DMS114 treated with DMSO at 0.1 percent for 48 hours (cell line): ENCODE data around the gene LRSAM1.

ENCODE experiments used
- DNase-seq: peaks from one replicate; lab custom pipeline; 2025; ENCODE audit not compliant: unreplicated experiment; lab: John Stamatoyannopoulos, UW

The LRSAM1 gene

DNA sequence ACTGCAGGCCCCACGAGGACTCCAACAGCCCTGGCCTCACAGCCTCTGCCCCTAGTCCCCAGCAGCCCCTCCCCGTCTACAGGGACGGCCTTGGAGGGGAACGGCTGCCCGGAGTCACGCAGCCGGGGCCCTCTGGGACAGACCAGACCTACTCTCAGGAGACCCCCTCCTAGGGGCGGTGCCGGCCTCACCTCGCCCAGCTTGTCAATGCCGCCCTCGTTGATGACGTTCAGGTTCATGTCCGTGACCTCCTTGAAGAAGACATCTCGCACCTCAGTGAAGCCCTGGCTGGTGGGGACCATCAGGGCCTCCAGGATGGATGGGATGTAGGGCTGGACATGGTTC is 58.6 kb downstream of the LRSAM1 start:
- no peak for DNase-seq

DNA sequence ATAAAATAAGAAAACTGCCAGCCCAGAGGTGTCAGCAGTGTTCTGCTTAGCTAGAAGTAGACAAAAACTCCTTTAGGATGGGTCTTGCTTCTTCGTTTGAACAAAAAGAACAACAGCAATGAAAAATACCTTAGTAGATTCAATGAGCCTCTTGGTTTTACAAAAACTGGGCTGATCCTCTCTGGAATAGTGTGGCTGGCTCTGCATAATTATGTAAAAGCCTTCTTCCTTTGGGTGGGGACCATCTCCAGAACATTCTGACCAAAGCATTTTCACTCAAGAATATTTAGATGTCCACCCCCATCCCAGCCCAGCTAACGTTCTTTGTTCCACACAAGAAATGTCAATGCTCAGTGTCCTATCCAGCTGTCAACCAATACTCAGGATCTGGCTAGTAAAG is 63.2 kb downstream of the LRSAM1 start:
- no peak for DNase-seq

DNA sequence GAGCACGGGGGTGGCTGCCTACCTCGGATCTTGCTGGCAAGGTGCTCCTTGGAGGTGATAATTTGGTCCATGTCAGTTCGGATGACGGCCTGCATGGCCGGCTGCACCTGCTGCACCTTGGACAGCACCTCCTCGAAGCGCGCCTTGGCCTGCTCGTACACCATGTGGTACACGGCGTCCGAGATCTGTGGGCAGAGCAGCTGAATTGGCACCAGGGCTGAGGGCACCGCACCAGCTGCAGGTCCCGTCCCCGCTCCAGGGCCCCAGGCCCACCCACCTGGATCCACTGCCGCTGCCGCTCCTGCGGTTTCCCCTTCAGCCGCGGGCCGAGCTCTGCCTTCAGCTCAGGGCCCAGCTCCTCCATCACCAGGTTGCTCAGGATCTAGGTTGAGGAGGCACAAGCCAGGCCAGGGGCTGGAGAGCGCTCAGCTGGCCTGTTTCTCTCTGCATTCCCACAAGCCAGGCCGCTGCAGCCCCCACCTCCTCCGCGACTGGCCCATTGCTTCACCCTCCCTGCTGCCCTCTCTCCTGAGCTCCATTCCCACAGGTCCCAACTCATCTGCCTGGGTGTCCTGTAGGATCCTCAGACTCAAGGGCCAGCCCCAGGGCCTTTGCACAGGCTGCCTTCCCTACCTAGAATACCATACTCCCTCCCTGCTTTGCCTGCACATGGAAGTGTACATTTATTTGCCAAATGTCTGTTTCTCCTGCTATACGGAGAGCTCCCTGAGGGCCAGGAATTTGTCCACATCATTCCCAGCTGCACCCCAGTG is 65.7 kb downstream of the LRSAM1 start:
- no peak for DNase-seq

DNA sequence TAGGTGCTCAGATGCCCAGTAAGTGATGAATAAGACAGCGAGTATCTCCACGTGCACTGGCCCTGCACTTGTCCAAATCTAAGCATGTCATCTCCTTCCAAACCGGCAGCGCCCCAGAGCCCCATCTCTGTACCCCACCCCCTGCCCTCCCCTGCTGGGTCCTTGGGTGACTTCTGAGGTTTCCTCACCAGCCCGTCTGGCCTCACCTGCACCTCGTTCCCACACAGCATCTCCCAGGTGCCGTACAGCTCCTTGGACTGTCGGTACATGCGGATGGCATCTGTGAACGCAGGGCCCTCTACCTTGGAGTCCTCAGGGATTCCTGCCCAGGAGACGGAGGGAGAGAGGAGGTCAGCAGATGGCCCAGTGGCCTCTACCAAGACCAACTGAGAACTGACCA is 66.3 kb downstream of the LRSAM1 start:
- no peak for DNase-seq

DNA sequence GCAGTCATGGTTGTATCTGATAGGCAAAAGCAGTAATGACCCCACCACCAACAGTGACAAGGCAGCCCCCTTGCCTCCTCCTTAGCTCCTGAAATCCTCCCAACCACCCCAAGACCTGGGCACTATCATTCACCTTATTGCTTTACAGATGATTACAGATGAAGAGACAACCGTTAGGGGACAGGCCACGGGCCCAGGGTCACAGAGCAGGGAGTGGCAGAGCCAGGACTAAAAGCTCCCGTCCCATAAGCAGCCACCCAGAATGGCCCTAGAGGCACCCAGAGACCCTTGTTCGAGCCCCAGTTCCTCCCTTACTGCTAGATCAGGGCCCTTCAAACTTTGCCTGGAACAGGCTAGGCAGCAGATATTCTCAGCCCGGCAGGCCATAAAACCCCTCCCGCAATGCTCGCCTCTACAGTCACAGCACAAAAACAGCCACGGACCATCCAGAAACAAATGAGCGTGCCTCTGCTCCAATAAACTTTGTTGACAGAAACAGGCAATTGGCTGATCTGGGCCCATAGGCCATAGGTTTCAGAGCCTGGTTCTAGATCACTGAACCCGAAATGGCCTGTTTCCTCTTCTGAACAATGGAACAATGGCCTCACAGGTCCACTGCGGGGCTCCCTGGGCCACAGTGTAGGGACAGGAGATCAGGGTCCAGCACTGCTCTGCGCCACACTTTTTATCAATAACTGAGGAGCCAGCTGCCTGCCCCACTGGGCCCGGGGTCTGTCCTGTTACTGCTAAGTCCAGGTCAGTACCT is 67.0 kb downstream of the LRSAM1 start:
- DNase-seq = no peak

DNA sequence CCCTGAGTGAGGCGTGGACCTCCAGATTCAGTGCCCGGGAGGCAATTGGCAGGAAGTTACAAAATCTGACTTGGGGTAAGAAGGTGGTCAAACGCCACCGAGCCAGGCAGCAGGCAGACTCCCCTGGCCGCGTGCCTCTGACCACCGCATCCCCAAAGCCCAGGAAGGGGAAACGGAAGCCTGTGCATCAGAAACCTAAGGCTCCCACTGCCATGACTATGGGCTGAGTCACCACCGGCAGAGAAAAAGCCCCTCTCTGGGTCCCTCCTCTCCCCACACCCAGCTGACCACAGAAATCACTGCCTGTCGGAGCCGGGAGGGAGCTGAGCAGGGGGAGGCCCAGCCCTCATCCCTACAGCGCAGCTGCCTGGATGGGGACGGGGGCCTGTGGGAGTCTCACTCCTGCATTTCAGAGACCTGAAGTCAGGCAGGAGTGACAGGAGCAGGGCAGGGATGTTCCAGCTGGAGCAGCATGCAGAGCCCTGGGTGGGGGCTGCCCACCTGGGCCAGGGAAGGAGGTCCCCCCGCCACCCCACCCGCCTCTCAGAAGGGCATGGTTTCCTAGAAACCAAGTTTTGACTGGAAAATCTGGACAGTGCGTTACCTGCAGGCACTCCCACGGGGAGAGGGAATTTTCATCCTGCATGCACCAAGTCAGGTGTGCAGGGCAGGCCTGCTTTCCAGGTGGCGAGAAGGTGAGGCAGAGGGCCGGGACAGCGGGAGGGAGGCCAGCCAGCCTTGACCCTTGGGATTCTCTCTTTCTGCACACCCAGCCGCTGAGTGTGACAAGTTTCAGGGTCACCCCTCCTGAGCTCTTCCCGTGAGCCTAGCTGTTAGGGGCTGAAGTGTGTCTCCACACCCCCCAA is 68.2 kb downstream of the LRSAM1 start:
- DNase-seq = no peak

DNA sequence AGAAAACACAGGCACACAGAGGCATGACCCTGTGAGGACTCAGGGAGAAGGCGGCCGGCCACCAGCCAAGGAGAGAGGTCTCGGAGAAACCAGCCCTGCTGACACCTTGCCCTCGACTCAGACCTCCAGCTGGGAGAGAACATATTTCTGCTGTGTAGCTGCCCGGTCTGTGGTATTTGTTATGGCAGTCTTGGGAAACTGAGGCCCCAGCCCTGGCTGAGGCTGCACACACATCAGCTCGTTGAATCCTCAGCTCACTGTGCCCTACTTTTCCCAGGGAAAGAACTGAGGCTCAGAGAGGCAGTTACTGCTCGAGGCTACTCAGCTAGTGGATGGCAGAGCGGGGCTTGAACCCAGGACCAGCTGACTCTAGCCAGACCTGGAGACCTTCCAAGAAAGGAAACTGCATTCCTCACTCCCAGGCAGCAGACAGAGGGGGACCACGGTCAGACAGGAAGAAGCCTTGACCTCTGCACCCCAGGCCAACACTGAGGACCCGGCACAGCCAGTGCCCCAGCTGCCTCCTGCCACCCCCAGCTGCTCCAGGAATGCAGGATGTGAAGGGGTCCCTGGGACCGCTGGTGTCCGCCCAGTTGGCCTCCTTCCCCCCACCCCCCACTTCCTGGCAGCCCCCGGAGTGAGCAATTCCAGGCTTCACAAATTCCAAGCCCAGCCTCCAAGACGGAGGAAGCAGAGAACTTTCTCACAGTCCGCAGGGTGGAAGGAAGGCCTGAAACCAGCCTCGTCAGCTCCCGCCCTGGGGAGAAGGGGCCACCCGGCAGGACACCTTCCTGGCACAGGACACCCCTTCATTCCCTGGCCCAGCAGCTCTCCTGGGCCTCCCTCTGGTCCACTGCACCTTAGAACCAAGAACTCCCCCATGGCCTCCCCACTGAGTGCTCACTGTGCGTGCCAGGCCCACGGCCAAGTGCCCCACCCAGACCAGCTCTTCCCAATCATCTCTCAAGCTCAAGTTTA is 69.9 kb downstream of the LRSAM1 start:
- no peak for DNase-seq

DNA sequence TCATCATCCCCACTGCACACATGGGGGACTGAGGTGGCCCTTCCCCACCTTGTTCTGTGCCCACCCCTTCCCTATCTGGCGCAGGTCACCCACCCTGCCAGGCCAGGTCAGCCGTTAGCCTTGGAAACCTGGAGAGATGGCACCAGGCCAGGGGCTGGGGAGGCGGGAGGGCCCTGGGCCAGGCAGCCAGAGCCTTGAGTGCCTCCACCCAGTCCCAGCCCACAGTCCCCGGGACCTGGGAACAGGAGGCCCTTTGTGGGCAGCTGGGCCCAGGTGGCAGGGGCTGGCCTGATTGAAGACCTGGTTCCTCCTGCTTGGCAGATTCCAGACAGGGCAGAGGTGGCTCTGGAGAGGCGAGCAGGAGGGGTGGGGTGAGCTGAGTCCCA is 70.6 kb downstream of the LRSAM1 start:
- DNase-seq = no peak

DNA sequence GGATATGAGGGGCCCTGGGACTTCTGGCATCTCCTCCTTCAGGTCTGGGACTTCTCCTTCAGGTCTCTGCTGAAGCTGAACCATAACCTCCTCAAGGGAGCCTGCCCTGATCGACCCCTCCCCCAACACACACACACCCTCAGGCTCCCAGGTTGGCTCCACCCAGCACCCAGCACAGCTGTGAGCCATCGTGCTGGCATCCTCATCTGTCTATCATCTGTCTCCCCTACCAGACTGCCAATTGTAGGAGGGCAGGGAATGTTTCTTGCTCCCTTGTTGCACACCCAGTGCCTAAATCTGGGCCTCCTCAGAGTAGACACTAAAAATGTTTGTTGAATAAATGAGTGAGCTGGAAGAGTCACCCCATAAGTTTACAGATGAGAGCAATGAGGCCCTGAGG is 71.4 kb downstream of the LRSAM1 start:
- no peak for DNase-seq

DNA sequence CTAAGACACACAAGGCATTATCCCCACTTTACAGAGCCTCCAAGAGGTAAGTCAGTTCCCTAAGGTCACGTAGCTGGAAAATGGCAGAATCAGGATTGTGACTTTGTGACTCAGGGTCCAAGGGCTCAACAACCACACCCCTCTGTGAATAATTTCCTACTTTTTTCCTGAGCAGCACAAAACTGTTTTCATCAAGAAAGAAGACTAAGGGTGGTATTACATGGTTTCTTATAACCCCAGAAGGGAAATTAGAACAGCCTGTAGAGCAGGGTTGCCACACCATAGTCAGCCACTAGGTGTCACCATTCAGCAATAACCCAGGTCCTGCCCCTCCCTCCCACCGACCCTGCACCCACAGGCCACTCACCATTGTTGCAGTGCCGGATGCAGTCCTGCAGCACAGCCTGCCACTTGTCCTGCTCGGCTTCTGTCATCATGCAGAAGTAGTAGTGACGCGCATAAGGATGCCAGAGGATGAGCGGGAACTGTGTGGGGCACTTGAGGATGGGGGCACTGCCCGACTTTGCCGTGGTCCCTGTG is 72.1 kb downstream of the LRSAM1 start:
- DNase-seq = no peak

DNA sequence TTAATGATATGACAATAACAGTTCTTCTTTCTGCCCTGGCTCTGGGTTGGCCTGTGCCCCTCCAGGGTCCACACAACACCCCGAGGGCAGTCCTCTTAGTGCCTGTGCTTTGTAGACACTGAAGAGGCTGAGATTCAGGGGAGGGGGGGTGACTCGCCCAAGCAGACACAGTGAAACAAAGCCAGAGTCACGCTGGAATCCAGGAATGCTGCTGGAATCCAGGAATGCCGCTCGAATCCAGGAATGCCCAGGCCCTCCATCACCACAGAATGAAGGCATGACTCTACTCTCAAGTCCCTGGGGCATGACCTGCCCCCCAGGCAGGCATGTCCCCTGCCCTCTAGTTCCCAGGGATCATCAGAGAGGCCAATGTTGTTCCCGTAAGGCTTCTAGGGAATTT is 73.1 kb downstream of the LRSAM1 start:
- no peak for DNase-seq

DNA sequence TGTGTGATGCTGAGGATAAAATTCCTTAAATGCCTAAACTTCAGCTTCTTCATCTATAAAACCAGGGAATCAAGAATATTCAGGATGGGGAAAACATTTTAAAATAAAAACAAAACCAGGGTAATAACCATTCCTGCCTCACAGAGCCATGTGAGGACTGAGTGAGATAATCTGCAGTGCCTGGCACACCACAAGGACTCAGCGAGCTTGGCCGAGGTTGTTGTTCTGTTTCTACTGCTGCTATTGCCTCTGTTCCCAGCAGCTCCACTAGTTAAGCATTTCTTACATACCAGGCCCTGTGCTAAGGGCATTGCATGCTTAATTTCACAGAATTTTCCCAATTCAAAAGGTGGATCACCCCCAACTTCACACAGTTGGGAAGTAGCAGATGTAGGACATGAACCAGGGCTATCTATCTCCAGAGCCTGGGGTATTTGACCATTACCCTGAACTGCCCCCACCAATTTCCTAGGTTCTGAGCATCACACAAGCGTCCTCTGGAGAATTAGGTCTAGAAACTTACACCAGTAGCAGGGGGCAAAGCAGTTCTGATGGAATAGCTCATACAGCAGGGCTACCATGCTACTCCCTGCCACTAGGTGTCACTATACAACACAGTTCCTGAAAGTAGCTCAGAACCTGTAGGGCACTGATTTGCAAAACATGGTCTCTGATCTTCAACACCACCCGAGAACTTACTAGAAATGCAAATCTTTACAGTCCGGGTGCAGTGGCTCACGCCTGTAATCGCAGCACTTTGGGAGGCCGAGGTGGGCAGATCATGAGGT is 74.3 kb downstream of the LRSAM1 start:
- DNase-seq = no peak

DNA sequence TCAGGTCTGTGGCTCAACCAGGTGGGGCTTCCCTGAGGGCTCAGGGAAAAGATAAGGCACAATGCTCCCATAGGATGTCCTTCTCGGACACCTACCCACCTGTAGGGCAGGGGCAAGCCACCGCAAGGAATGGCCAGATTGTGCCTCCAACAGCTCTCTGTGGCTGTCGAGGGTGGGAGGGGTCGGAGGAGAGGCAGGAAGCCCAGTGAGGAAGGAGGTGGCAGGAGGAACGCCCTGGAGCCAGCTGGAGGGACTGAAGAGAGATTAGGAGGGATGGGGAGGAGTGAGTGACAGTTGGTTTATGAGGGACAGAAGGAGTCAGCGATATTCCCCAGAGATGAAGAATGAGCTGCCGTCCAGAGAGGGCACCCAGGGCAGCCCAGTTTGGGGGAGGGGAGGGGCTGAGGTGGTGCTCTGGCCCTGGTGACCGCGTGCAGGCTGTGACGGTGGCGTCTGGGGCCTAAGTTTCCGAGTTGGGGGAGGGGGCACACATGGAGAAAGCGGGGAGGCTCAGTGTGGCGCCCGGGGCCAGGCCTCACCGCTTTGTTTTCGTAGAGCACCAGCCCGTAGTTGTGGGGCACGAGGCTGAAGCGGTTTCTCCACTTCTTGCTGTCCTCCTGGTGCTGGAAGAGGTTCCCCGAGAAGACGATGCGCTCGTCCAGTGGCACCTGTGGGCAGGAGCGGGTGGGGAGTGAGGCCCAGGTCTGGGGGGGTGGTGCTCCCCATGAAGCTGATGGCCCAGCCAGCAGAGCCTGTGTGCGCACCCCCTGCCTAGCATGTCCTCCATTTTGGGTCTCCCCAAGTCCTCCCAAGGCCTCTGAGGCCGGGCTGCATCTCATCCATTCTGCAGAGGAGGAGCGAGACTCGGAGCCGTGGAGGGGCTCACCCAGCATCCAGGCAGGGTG is 75.6 kb downstream of the LRSAM1 start:
- no peak for DNase-seq

DNA sequence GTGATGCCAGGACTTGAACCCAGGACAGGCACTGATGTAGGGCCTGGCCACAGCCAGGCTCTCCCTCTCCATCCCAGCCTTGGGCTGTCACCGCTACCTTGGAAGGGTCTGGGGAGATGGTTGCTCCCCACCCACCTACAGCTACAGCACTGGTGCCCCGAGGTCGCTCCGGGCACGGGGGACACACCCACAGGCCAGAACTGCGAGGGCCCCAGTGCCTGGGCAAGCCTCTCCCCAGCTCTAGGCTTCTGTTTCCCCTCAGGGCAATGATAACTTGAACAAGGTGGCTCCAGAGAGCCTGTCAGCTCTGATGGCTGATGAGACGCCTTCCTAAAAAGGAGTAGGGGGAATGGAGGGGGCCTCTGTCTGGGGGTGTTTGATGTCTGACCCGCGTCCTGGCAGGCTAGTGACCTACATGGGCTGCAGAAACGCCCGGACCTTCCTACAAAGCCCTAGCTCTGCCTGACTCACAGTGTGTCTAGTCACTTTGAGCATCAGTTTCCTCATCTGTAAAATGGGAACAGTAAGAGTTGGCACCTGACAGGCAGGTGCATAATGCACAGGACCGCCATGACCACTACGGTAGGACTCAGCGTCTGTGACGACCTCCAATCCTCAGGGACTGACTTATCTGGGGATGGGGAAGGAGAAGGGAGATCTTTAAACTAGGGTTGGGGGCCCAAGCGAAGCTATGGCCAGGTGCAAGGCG is 76.4 kb downstream of the LRSAM1 start:
- no peak for DNase-seq

DNA sequence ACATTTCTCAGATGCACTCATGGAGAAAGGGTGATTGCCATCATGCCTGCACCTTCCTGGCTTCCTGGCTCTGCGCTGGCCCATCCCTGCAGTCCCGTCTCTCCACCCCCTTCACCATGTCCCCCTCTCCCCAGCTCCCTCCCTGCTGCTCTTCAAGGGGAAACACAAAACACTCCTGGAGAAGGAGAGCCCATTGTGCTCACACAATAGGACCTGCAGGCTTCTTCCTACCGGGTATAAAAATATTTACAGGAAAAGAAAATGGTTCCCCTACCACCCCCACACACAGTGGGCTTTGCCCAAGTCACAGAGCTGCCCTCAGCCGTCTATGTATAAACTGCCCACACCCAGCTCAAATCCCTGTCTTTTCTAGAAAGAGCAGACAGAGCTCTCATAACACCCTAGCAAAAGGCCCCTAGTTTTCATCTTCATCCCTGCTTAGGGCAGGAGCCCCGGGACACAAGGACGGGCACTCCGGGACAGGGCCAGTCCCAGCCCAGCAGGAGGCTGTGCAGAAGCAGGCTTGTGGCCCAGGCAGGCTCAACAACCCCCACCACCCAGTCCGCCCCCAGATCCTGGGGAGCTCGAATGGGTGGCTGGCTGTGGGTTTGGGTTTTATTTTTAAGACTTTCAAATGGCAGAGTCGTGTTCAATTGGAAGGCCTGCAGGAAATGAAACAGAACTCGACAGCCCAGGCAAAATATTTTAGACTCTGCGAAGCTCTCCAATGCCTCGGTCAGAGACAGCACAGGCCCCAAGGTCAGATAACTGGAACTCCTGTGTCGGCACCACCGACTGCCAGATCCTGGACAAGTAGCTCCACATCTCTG is 77.3 kb downstream of the LRSAM1 start:
- DNase-seq = no peak

DNA sequence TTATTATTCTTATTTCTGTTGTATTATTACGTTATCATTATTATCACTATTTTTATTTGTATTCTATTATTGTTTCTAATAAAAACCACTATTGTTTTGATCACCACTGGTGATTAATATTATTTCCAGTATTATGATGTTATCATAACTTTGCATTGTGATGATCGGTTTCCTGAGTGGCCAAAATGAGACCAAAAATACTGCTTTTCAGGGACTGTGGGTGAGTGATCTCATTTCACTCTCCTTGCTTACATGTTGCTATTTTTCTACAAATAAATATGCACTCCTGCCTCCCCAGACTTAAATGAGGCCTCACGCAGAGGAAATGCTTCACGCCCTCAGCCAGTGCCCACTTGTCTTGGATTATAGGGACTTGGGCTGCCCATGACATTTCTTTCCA is 78.4 kb downstream of the LRSAM1 start:
- no peak for DNase-seq
